Renal pelvis (tissue), 12 donors: ENCODE results near the gene SLC22A6. TPM values are rescaled to one million over a fixed set of nuclear protein-coding genes. Genes with fewer than 3 reads are reported as not detected.
A peak's percentile ranks its signal among the peaks of the same experiment; 100 is the strongest.

Source experiments
- DNase-seq: peaks from one replicate; pipeline ENCODE4 v3.0.0-alpha.2; 2013
- long read RNA-seq, 16 experiments: transcript quantifications; one replicate each; lab custom pipeline, GENCODE V29; 2026
- polyA plus RNA-seq, 3 donors: library from polyadenylated mRNA; unstranded; fragments of 120-200 nt; gene quantifications; one replicate each; pipeline ENCODE4 v1.2.1, GENCODE V29; 2013; ENCODE audit not compliant: insufficient read length in 3 of 3

Gene SLC22A6, protein sequence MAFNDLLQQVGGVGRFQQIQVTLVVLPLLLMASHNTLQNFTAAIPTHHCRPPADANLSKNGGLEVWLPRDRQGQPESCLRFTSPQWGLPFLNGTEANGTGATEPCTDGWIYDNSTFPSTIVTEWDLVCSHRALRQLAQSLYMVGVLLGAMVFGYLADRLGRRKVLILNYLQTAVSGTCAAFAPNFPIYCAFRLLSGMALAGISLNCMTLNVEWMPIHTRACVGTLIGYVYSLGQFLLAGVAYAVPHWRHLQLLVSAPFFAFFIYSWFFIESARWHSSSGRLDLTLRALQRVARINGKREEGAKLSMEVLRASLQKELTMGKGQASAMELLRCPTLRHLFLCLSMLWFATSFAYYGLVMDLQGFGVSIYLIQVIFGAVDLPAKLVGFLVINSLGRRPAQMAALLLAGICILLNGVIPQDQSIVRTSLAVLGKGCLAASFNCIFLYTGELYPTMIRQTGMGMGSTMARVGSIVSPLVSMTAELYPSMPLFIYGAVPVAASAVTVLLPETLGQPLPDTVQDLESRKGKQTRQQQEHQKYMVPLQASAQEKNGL
- 10 to 100 TPM; 25.1 to 38.1 (median 32.2) TPM for polyA plus RNA-seq
- long read RNA-seq, donor 1, transcript SLC22A6-201 (10 exons, 2,143 nt), result major isoform, 14 of 32 reads
- long read RNA-seq, donor 1, partial matches to known transcripts, result 18 of 32 reads
- long read RNA-seq, donor 1, other reads (novel, unspliced or antisense), result 0 of 32 reads
- long read RNA-seq, donor 2, transcript SLC22A6-201 (10 exons, 2,143 nt), result major isoform, 15 of 53 reads
- long read RNA-seq, donor 2, partial matches to known transcripts, result 37 of 53 reads
- long read RNA-seq, donor 2, other reads (novel, unspliced or antisense), result 0 of 53 reads
- long read RNA-seq, donor 3, partial matches to known transcripts, result 13 of 17 reads
- long read RNA-seq, donor 3, other reads (novel, unspliced or antisense), result 0 of 17 reads
- long read RNA-seq, donor 4, transcript SLC22A6-201 (10 exons, 2,143 nt), result major isoform, 7 of 32 reads
- long read RNA-seq, donor 4, partial matches to known transcripts, result 25 of 32 reads
- long read RNA-seq, donor 4, other reads (novel, unspliced or antisense), result 0 of 32 reads
- long read RNA-seq, donor 5, partial matches to known transcripts, result 0 of 4 reads
- long read RNA-seq, donor 5, other reads (novel, unspliced or antisense), result 0 of 4 reads
- long read RNA-seq, donor 6, transcript SLC22A6-201 (10 exons, 2,143 nt), result major isoform, 5 of 21 reads
- long read RNA-seq, donor 6, partial matches to known transcripts, result 16 of 21 reads
- long read RNA-seq, donor 6, other reads (novel, unspliced or antisense), result 0 of 21 reads
- long read RNA-seq, donor 7, transcript SLC22A6-201 (10 exons, 2,143 nt), result major isoform, 10 of 34 reads
- long read RNA-seq, donor 7, partial matches to known transcripts, result 24 of 34 reads
- long read RNA-seq, donor 7, other reads (novel, unspliced or antisense), result 0 of 34 reads
- long read RNA-seq, donor 8, result 0 reads
- long read RNA-seq, donor 9, transcript SLC22A6-201 (10 exons, 2,143 nt), result major isoform, 15 of 42 reads
- long read RNA-seq, donor 9, partial matches to known transcripts, result 25 of 42 reads
- long read RNA-seq, donor 9, other reads (novel, unspliced or antisense), result 0 of 42 reads
- long read RNA-seq, donor 10, transcript SLC22A6-201 (10 exons, 2,143 nt), result major isoform, 9 of 27 reads
- long read RNA-seq, donor 10, partial matches to known transcripts, result 18 of 27 reads
- long read RNA-seq, donor 10, other reads (novel, unspliced or antisense), result 0 of 27 reads
- long read RNA-seq, donor 11, transcript SLC22A6-201 (10 exons, 2,143 nt), result major isoform, 7 of 8 reads
- long read RNA-seq, donor 11, partial matches to known transcripts, result 0 of 8 reads
- long read RNA-seq, donor 11, other reads (novel, unspliced or antisense), result 0 of 8 reads
- long read RNA-seq, donor 12, transcript SLC22A6-201 (10 exons, 2,143 nt), result major isoform, 14 of 59 reads
- long read RNA-seq, donor 12, partial matches to known transcripts, result 45 of 59 reads
- long read RNA-seq, donor 12, other reads (novel, unspliced or antisense), result 0 of 59 reads
- long read RNA-seq, donor 13, partial matches to known transcripts, result 5 of 6 reads
- long read RNA-seq, donor 13, other reads (novel, unspliced or antisense), result 0 of 6 reads
- long read RNA-seq, donor 14, result 0 reads
- long read RNA-seq, donor 15, partial matches to known transcripts, result 20 of 24 reads
- long read RNA-seq, donor 15, other reads (novel, unspliced or antisense), result 0 of 24 reads
- long read RNA-seq, donor 16, partial matches to known transcripts, result 19 of 23 reads
- long read RNA-seq, donor 16, other reads (novel, unspliced or antisense), result 0 of 23 reads

DNA sequence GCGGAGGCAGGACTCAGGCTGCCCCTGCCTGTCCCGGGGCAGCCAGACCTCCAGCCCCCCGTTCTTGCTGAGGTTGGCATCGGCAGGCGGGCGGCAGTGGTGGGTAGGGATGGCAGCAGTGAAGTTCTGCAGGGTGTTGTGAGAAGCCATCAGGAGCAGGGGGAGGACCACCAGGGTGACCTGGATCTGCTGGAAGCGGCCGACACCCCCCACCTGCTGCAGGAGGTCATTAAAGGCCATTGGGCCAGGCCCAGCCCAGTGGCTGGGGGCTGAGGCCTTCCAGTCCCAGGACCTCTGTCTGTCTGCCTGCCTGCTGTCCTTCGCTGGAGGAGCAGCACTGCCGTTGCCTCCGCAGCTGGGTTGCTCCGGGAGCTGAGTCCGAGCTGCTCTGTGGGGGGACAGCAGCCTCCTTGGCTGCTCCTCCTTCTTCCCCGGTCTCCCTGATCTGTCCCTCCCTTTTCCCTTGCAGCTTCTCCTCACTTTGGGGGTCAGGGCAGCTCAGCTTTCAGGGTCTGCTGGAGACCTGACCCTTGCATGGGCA, at the start of gene SLC22A6:
Gene SLC22A6 (minus strand): TSS at position 517 of the 541 bp plus-strand sequence. CDS start 277 bp downstream, at position 240.
- DNase-seq, result no peak

DNA sequence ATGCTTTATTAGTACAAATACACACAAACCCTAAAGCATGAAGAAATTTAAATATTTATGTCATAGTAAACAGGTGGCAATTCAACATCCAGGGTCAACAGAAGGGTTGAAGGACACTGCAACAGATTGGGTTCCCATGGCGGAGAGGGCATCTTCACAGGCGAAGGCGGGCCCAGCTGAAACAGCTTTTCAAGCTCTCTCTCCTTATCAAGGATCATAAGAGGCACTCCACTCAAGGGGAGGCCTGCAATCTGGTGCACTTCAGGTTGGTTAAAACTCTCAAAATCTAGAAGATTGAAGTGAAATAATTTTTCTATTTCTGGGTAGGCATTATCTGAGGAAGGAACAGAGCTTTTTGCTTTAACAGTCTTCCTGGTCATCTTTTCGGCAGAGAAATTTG, 47.7 kb upstream of the SLC22A6 start:
- DNase-seq, result no peak

DNA sequence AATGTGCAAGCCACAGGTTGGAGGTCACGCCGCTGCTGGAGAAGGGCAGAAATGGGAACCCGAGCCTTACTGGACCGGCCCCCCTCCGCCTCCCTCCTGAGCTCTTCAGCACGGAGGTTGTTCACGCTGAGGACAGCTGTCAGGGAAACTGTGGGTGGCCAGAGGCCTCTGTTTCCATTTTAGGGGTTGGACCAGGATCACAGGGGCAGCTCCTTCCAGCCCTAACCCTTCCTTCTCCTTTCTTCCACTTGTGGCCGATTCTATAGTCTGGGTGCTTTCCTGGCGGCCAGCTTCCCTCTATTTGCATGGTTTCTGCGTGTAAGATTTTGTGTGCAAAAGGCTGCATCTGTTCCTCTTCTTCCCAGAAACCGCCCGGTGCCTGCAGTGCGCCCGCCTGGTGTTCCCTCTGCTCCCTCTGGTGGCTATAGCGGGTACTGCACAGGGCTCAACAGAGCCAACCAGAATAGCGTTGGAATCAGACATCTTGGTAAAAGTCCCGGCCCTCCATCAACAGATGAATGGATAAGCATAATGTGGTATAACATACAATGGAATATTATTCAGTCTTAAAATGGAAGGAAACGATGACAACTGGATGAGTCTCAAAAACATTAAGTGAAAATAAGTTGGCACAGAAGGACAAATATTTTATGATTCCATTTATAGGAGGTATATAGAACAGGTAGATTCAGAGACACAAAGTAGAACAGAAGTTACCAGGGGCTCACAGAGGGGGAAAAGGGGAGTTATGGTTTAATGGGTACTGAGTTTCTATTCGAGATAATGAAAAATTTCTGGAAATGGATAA, 39.3 kb upstream of the SLC22A6 start:
- DNase-seq, result peak; percentile 82

DNA sequence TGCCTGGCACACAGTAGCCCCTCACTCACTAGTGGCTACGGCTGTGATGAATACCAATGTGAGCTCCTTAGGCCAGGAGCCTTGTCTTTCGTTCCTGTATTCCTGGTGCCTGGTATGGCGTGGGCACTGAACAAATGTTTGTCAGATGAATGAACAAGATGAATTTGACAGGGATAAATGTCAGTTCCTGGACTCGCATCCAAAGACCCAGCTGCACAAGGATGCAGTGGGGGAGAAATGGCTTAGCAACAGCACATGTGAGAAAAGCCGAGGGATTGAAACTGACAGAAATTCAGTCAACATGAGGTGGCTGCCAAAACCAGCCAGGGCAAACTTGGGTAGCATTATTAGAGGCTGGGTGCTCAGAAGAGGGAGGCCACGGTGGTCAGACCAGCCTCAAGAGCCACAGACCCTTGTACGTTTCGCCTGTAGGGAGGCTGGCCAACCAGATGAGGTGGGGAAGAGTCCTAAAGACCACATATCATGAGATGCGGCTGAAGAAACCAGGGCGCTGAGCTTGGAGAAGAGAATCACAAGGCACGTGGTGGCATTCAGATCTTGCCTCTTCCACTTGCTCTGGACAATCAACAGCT, 38.6 kb upstream of the SLC22A6 start:
- DNase-seq, result no peak

DNA sequence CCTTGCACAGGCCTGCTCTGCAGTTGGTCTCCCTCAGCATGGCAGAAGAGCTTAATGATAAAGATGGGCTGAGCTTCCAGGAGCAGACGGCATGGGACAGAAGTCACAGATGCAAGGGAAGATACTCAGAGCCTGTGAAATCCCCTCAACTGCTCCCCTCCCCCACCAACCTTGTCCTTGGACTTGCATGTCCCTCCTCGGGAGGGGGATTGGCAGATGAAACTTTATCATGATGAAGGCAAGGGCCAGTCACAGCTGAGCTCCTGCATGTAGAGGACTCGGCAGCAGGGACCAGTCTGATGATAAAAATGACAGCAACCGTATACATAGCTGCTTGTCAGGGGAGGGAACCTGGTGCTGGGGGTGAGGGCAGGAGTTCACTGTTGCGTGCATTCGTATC, 37.7 kb upstream of the SLC22A6 start:
- DNase-seq, result peak; percentile 48

DNA sequence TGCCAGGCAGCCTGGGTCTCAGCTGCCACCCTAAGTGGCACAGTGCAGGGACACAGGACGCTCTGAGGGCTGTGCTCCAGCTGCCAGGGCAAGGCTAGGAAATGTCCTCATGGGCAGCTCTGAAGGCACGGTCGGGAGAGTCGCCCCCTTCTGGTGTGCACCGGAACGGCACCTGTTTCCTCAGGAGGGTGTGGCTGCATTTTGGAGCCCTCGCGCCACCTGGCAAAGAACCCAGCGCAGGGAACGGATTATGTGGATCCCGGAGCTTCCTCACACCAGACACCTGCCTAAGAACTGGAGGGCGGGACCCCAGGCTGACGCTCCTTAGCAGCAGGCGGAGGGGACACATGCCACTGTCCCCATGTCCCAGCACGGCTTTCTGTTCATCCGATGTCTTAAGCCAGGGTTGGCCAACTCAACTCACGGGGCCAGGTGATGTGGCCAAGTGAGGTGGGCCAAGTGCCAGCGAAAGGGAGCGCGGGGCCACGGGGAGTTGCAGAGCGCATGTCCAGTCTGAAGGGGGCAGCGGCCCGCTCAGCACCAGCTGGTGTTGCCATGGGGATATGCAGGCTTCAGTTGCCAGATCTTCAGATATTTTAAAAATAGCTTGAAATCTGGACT, 36.0 kb upstream of the SLC22A6 start:
- no peak for DNase-seq

DNA sequence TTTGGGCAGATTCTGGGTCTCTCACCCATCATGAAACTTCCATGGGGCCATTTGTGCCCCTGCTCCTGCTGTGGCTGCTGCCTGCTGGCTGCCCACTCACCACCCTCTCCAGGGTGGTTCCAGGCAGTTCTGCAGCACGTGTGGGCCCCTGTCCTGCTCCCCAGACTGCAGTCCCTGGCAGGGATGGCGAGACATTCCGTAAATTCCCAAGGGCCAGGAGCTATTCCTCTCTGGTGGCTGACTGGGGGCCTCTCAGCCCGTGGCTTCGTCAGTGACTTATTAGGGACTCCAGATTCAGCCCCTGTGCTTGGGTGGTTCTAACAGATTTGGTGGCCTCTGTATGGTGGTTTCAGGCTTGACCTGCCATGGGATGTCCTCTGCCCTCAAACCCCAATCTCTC, 34.7 kb upstream of the SLC22A6 start:
- DNase-seq, result no peak

DNA sequence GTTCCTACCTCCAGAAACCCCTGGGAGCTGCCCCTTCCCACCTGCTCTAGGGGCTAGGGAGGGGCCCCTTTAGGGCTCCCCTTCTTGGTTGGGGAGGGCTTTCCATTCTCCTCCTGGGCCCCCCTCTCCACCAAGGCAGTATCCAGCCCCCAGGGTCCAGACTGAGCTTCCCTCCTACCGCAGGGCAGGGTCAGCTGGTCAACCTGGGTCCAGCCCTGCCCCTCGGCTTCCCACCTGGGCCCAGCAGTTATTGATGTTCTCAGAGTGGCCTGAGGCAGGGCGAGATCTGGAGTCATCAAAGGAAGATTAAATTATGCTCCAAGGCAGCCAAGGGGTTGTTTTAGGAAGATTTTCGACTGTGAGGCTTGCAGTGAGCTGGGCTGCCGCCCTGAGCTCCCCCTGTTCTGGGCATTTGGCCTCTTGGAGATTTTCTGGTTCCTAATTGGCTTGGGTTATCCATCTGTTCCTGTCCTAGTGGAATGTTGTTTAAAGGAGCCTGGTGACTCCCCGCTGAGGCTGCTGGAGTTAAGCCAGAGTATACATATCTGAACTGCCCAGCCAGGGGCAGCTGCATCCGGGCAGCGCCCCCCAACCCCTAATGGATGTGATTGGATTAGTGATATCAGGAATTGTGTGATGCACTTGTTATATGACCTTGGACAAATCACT, 32.7 kb upstream of the SLC22A6 start:
- no peak for DNase-seq

DNA sequence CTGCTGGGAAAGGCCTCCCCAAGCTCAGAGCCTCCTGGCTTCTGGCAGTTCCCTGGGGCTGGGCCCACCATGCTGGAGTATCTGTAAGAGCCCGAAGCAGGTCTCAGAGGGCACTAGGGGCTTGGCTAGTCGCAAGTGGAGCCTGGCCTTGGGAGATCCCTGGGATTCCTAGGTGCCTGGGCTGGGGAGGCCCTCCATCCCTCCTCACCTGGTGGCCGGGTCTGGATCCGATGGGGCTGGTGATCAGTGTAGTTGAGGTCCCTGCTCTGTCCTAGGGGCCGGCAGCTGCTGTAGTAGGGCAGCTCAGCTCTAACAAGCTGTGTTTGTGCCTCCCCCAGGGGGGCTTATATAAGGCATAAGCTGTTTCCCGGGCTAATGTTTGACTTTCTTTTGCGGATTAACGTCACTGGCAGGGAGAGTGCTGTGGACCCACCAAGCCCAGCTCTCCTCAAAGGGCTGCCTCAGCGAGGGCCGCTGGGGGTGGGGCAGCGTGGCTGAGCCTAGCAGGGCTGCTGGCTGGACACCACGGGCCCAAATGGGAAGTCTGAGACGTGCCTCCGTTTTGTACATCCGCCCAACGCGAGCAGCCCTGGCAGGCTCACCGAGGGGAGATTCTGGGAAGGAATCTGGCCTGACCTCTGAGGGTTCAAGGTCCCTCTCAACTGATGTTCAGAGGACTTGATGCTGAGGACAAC, 30.9 kb upstream of the SLC22A6 start, which contains the start of gene SLC22A8:
Gene SLC22A8 (minus strand): TSS at position 321 of the 695 bp plus-strand sequence. CDS start 883 bp downstream, outside the sequence.
- DNase-seq, result no peak

DNA sequence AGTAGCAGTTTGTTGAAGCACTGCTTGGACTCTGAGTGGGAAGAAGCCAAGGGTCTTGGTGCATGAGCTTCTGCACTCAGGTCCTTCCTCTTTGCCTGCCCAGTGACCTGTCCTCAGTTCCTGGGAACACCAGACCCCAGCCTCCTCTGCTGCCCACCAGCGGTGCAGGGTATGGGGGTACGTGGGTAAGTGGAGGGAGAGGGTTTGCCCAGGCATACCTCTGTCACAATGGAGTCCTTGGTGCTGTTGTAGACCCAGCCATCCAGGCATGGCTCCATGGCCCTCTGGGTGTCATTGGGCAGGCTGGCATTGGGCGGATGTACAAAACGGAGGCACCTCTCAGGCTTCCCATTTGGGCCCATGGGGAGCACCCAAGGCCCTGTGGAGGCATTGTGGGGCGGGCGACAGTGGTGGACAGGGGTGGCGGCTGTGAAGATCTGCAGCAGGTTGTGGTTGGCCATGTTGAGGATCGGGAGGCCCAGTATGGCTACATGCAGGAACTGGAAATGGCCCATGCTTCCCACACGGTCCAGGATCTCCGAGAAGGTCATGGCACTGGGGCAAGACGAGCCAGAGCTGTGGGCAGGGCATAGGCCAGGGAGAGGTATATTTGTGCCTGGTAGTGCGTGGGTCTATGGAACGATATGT, 29.8 kb upstream of the SLC22A6 start:
- DNase-seq, result no peak

DNA sequence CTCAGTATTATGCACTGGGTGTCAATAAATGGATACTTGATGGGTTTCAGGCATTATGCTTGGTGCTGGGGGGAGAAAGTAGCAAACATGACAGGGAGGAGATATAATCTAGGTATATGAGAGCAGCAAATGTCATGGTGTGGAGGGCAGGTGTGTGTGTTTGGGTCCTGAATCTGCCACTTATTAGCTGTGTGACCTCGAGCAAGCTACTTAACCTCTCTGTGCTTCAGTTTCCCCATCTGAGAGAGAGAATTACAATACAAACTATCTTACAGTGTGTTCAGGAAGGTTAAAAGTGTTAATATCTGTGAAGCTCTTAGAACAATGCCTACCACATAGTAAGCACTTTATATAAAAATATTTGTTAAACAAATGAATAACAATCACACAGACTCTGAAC, 28.1 kb upstream of the SLC22A6 start:
- no peak for DNase-seq

DNA sequence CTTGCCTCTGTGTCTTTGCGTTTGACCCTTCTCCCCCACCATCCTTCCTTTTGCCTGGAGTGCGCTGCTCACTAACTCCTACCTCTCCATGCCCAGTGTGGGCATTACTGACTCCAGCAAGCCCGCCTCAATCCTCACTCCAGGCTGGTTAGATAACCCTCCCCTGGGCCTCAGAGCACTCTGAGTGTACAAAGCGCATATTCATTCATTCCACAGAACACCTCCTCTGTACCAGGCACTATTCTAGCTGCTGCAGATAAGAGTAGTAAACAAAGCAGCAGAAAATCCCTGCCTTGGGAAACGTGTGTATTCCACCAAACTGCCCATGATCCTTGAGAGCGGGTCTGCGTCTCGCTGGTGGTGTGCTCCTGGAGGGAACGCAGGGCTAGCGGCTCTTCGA, 27.7 kb upstream of the SLC22A6 start:
- DNase-seq, result no peak

DNA sequence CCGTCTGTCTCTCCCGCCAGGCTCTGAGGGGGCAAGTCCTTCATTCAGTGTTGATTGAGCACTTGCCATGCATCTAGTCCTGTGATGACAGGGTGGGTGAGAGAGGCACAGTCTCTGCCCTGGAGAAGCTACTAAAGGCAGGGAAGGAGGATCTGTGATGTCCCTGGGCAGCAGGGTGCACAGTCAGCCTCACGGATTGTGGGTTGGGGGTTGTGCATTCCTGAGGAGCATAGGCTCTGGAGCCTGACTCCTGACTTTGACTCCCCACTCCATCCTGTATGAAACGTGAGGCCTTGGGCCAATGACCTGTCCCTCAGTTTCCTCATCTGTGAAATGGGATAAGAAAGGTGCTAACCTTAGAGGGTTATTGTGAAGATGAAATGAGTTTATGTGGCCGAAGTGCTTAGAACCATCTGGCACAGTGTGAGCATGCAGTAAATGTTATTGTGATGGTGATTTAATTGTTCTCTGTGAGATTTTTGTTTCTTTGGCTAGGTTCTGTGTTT, 26.2 kb upstream of the SLC22A6 start:
- DNase-seq, result no peak

DNA sequence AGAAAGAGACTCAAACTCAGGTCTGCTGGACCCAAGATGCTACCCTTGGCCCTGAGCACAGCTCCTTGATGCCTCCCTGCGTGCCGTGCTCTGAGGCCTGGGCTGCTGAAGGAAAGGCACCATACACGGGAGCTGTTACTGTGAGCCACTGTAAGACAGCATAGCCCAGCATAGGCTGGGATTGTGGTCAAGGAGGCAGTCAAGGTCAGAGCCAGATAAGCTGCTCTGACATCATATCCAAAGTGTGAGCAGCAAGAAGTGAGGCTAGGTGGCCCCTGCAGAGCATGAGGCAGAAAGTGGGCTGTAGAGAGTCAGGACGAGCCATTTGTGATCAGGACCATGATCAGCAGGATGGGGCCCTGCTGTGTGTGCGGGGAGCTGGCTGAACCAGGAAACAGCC, 23.2 kb upstream of the SLC22A6 start:
- DNase-seq, result no peak

DNA sequence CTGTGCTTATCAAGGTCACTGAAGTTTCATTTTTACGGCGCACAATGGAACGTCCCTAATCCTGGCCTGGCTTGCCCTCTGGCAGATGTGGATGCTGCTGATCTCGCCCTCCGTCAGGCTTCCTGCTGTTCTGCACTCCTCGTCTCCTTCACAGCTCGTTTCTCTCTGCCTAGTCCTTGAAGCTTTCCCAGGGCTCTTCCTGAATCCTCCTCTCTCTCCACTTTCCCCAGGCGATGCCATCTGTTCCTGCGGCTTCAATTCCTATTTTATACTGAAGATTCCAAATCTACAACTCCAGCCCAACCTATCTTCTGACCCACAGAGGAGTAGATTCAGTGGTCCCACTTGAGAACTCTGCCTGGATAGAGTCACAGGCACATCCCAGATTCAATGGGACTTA, 16.7 kb upstream of the SLC22A6 start:
- no peak for DNase-seq

DNA sequence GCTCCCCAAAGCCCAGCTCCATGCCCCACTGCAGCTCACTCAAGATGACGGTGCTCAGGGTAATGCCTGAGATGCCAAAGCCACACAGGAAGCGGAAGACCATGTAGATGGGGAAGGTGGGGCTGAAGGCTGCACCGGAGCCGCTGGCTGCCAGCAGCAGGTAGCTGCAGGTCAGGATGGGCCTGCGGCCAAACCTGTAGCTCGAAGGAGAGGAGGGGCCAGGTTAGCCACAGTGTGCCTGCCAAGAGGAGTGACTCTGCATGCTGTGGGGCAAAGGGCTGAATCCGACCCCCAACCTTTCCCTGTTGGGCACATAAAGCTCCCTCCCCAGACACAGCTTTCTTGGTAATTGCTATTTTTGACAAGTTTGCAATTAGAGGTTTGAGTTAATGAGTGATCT, 14.9 kb upstream of the SLC22A6 start:
- no peak for DNase-seq
